Measurements from ENCODE around the gene ARSA. TPM values are rescaled to one million over a fixed set of nuclear protein-coding genes. Genes with fewer than 3 reads are reported as not detected.

Gene ARSA
- total and polyA plus RNA-seq, 2 of the 13 experiments (the other 11 are each of a cell fraction or from before 2014, with no cell fraction given), result 9.0 to 11.5 TPM

- 0 out of 2 replicates have a peak, but pooled peaks have one; percentile 34 for TF ChIP-seq ZKSCAN8 (CRISPR knock-in tag; IDR thresholded peaks at IDR 0.05; ENCODE audit: borderline replicate concordance)
- TF ChIP-seq, protein P1, sequence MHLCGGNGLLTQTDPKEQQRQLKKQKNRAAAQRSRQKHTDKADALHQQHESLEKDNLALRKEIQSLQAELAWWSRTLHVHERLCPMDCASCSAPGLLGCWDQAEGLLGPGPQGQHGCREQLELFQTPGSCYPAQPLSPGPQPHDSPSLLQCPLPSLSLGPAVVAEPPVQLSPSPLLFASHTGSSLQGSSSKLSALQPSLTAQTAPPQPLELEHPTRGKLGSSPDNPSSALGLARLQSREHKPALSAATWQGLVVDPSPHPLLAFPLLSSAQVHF (CRISPR knock-in tag; IDR thresholded peaks at IDR 0.05), result no peak
- peak; percentile 26; the same call in 1 of the 2 replicates for TF ChIP-seq ZNF441 (CRISPR knock-in tag; IDR thresholded peaks at IDR 0.05; ENCODE audit: borderline replicate concordance)
- TF ChIP-seq KDM5B (CRISPR knock-in tag; IDR thresholded peaks at IDR 0.05; ENCODE audit: borderline replicate concordance), result peak; percentile 52; the same call in 1 of the 2 replicates
- TF ChIP-seq ZBTB44 (CRISPR knock-in tag; IDR thresholded peaks at IDR 0.05), result no peak
- TF ChIP-seq HOXA3 (CRISPR knock-in tag; IDR thresholded peaks at IDR 0.05), result peak; percentile 89
- TF ChIP-seq ZNF331 (CRISPR knock-in tag; IDR thresholded peaks at IDR 0.05), result peak; percentile 45; the same call in 1 of the 2 replicates
- peak; percentile 18 to 40; a peak in 2 of 4 replicates for TF ChIP-seq POLR2A (IDR thresholded peaks at IDR 0.05; ENCODE audit: insufficient read depth in 1 of 2, low read depth in 2 of 2, low read length in 2 of 2)
- peak; percentile 10; the same call in 1 of the 2 replicates for TF ChIP-seq ATF7-NPFF (CRISPR knock-in tag; IDR thresholded peaks at IDR 0.05; ENCODE audit: low read depth)
- peak; percentile 63; the same call in 1 of the 2 replicates for TF ChIP-seq YEATS4 (CRISPR knock-in tag; IDR thresholded peaks at IDR 0.05; ENCODE audit: borderline replicate concordance)
- peak; percentile 87 for TF ChIP-seq HIVEP1 (CRISPR knock-in tag; IDR thresholded peaks at IDR 0.05)
- TF ChIP-seq HNF4G (IDR thresholded peaks at IDR 0.05; ENCODE audit: borderline replicate concordance, low read depth, low read length), result peak; percentile 58; the same call in 1 of the 2 replicates
- no peak for TF ChIP-seq HNF4G (CRISPR knock-in tag; IDR thresholded peaks at IDR 0.05; ENCODE audit: borderline replicate concordance, low read depth)
- no peak for TF ChIP-seq ZNF407 (CRISPR knock-in tag; IDR thresholded peaks at IDR 0.05; ENCODE audit: not compliant biosample characterization)
- 0 out of 2 replicates have a peak, but pooled peaks have one; percentile 52 for TF ChIP-seq SIN3A (IDR thresholded peaks at IDR 0.05; ENCODE audit: borderline replicate concordance, low read depth, low read length)
- TF ChIP-seq ZNF430 (CRISPR knock-in tag; IDR thresholded peaks at IDR 0.05), result no peak
Observed at GRCh38 chr22:50641696-50642607, 14.0 kb upstream of the ARSA start (continued).

Data from HepG2 (cell line).